ENCODE measurements around the gene WDR6. TPM values are rescaled to one million over a fixed set of nuclear protein-coding genes. Genes with fewer than 3 reads are reported as not detected.

WDR6 gene
- polyA plus RNA-seq, 1 experiment = 164 TPM

DNA sequence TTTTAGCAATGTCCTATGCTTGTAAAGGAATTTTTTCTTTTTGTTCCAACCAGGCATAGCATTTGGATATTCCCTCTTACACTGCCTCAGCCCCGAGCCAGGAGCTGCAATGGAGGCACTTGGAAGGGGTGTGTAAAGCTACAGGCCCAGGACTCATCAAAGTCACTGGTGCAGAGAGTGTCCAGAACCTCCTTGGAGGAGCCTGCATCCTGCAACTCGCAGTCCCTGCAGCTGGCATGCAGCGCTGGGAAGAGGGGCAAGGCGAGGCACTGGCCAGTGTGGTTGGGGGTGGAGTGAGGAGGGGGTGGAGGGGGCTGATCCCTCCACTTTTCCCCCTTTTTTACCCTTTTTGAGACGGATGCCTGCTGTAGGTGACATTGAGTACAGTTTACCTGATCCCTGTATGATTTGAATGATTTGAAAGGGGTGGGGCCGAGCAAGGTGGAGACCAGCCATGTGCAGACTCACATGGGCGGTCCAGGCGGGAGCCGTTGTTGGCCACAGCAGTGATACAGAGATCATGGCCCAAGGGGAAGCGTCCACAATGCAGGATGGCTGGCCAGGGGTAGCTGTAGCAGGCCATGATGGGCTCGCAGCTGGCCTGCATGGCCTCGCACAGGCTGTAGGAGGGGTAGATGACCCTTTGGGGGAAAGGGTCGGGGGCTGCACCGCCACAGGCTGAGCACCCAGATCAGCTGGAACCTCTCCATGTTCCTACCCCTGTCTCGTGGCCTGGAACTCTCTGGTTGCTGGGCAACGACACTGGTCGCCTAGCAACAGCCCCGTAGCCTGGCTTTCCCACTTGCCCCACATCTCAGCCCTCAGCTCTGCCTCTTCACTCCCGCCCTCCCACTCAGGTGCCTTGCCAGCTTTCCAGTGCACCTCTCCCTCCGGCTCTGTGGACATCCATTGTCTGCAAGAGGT lies 9.2 kb upstream of the WDR6 start:
- POLR2A ChIA-PET = no interaction called here
- TF ChIP-seq, protein P1, sequence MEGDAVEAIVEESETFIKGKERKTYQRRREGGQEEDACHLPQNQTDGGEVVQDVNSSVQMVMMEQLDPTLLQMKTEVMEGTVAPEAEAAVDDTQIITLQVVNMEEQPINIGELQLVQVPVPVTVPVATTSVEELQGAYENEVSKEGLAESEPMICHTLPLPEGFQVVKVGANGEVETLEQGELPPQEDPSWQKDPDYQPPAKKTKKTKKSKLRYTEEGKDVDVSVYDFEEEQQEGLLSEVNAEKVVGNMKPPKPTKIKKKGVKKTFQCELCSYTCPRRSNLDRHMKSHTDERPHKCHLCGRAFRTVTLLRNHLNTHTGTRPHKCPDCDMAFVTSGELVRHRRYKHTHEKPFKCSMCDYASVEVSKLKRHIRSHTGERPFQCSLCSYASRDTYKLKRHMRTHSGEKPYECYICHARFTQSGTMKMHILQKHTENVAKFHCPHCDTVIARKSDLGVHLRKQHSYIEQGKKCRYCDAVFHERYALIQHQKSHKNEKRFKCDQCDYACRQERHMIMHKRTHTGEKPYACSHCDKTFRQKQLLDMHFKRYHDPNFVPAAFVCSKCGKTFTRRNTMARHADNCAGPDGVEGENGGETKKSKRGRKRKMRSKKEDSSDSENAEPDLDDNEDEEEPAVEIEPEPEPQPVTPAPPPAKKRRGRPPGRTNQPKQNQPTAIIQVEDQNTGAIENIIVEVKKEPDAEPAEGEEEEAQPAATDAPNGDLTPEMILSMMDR (IDR thresholded peaks at IDR 0.05; ENCODE audit: insufficient read depth, low read depth, low read length) = no peak
- no peak for DNase-seq (ENCODE audit: low read depth)
- CTCF ChIA-PET = interaction anchor here (1.2 kb wide), 1 partner anchor 51 kb away, joined by 3 read pairs; no protein-coding TSS in a partner anchor
- no peak overlapping the region for H3K4me3 ChIP-seq (ENCODE audit: low read depth, low read length)
- no peaks in the 10 kb centered on the region for H3K27me3 ChIP-seq (ENCODE audit: control insufficient read depth, insufficient read depth, low read length)
- peaks cover 5% of the 10 kb centered on the region for H3K36me3 ChIP-seq (ENCODE audit: control insufficient read depth, insufficient read depth, low read length)

DNA sequence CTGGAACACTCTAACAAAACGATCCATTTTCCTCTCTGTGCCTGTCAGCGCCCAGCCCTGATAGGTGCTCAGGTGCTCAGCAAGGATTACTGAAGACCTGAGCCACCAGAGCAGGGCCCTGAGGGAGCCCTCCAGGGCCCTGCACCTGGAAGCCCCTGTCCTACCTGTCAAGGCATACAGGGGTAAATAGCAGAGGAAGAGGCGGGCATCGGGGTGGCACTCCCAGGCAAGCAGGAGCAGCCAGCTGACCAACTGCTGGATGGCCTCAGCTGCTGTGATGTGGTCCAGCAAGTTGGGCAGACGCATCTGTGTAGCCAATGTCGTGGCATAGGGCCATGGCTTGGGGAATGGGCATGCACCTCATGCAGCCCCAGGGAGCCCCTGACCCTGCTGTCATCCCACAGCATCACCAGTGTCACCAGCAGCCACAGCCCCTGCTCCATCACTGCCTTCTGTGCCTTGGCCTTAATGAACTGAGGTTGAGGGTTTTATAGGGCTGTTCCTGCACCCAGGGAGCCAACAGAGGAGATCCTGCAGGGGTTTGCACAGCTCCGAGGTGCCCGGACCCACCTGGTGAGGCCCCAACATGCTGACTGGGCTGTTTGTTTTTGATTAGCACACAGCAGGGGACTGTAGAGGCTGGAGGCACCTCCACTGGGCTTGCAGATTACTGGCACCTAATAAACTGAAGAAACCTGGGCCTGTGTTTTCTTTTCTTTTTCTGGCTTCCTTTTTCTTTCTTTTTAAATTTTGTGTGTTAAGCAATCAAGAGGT lies 7.9 kb upstream of the WDR6 start:
- TF ChIP-seq, protein P1 (IDR thresholded peaks at IDR 0.05; ENCODE audit: insufficient read depth, low read depth, low read length) = no peak

DNA sequence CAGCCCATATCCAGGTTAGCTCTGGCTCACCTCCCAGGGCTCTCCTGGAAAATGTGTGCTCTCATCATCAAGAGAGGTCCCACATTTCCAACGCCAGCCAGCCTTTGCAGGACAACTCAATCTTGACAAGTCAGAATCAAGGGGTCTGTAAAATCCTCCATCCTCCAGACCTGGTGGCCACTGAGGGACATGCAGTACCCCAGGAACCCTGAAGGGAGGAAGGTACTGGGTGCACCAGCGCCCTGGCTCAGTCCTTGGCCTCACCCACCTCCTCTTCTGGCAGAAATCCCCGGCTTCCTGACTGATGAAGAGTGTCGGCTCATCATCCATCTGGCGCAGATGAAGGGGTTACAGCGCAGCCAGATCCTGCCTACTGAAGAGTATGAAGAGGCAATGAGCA lies 6.0 kb upstream of the WDR6 start:
- no peaks in the 10 kb centered on the region for H3K27me3 ChIP-seq (ENCODE audit: control insufficient read depth, insufficient read depth, low read length)
- H3K4me3 ChIP-seq (ENCODE audit: low read depth, low read length) = no peak overlapping the region
- DNase-seq (ENCODE audit: low read depth) = no peak
- CTCF ChIA-PET = interaction anchor here (1.1 to 1.2 kb wide), 3 partner anchors 9 to 93 kb away, joined by 4 to 5 read pairs (median 4); no protein-coding TSS in a partner anchor
- POLR2A ChIA-PET = no interaction called here
- H3K36me3 ChIP-seq (ENCODE audit: control insufficient read depth, insufficient read depth, low read length) = peaks cover 2% of the 10 kb centered on the region
- TF ChIP-seq, protein P1 (IDR thresholded peaks at IDR 0.05; ENCODE audit: insufficient read depth, low read depth, low read length) = no peak

More for the DNA sequence above, 7.9 kb upstream of the WDR6 start:
- Histone ChIP-seq H3K4me3 (ENCODE audit: low read depth, low read length) (no peak overlapping the region), H3K36me3 (ENCODE audit: control insufficient read depth, insufficient read depth, low read length) (peaks cover 2% of the 10 kb centered on the region), H3K27me3 (ENCODE audit: control insufficient read depth, insufficient read depth, low read length) (no peaks in the 10 kb centered on the region)
- ChIA-PET CTCF (interaction anchor here (1.0 kb wide), 1 partner anchor 8 kb away, joined by 3 read pairs; no protein-coding TSS in a partner anchor), POLR2A (no interaction called here)
- no peak for DNase-seq (ENCODE audit: low read depth)

DNA sequence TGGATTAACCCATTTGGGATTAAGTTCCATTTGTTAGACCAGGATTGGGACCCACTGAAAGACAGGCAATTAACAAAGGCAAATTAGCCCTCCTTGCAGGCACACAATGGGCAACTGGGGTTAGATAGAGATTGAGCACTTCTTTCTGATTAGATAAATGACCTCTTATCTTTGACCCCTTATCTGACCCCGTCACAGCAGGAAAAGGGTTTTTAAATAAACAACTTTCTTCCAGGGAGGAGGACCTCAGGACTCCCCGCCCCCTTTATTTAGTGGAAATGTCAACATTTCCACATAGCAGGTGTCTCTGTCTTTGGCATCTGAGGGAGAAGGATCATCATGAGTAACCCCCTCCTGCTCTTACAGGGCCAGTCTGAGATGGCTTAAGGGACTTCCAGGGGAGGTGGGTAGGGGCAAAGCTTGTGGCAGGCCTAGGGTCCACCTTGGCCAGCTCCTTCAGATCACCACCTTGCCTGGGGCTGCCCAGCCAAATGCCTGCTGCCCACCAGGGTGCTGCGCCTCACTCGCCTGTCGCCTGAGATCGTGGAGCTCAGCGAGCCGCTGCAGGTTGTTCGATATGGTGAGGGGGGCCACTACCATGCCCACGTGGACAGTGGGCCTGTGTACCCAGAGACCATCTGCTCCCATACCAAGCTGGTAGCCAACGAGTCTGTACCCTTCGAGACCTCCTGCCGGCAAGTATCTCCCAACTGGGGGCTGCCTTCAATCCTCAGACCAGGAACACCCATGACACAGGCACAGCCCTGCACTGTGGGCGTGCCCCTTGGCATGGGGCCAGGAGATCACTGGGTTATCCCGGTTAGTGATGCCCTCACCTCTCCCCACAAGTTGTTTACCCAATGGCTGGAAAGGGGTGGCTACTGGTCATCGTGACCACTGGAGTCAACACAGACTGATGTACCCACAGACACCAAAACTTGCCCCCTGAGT lies 2.6 kb upstream of the WDR6 start:
- POLR2A ChIA-PET = no interaction called here
- Histone ChIP-seq H3K27me3 (ENCODE audit: control insufficient read depth, insufficient read depth, low read length) (no peaks in the 10 kb centered on the region), H3K4me3 (ENCODE audit: low read depth, low read length) (no peak overlapping the region), H3K36me3 (ENCODE audit: control insufficient read depth, insufficient read depth, low read length) (peaks cover 3% of the 10 kb centered on the region)
- TF ChIP-seq, protein P1 (IDR thresholded peaks at IDR 0.05; ENCODE audit: insufficient read depth, low read depth, low read length) = no peak
- no peak for DNase-seq (ENCODE audit: low read depth)
- CTCF ChIA-PET = interaction anchor here (5.1 to 6.2 kb wide), 2 partner anchors 15 to 17 kb away, joined by 30 to 46 read pairs; partner anchors contain the start of genes NDUFAF3 and P4HTM
